ENCODE results near the gene DIPK2A. TPM values are rescaled to one million over a fixed set of nuclear protein-coding genes. Genes with fewer than 3 reads are reported as not detected.

The DIPK2A gene
- total RNA-seq: 10 to 100 TPM; 22.4 to 24.8 TPM

GRCh38 chr3:143971359-143972154 is at the start of gene DIPK2A:
DIPK2A (plus strand) TSS chr3:143971823; CDS start chr3:143972333, 510 bp downstream.
- Mint-ChIP-seq H3K4me1 (peaks cover 27% of the 10 kb centered on the region), H3K4me3 (peak within 1 kb of the TSS; percentile 92), H3K27ac (peak within 1 kb of the TSS; percentile 96), H3K36me3 (ENCODE audit: low read depth) (no peaks in the 10 kb centered on the region), H3K27me3 (peaks cover 10% of the 10 kb centered on the region), H3K9me3 (no peaks in the 10 kb centered on the region)
- ChIA-PET CTCF (interaction anchor here (0.7 to 3.7 kb wide), 11 partner anchors 9 to 156 kb away, joined by 3 to 18 read pairs (median 3); no protein-coding TSS in a partner anchor), POLR2A (interaction anchor here (0.7 to 1.6 kb wide), 4 partner anchors 122 to 1248 kb away, joined by 3 to 4 read pairs (median 3); partner anchors contain the start of gene TRPC1)
- peak; percentile 93 for DNase-seq

GRCh38 chr3:143924522-143925285 is 46.9 kb upstream of the DIPK2A start:
- ChIA-PET POLR2A (no interaction called here), CTCF (no interaction called here)
- no peak for DNase-seq
- Mint-ChIP-seq H3K36me3 (ENCODE audit: low read depth) (no peaks in the 10 kb centered on the region), H3K27ac (no peak overlapping the region), H3K9me3 (peaks cover 2% of the 10 kb centered on the region), H3K27me3 (no peaks in the 10 kb centered on the region), H3K4me1 (peaks cover 11% of the 10 kb centered on the region), H3K4me3 (no peak overlapping the region)

GRCh38 chr3:143928056-143928455 is 43.6 kb upstream of the DIPK2A start:
- no peak for DNase-seq
- Mint-ChIP-seq H3K9me3 (peaks cover 2% of the 10 kb centered on the region), H3K27ac (no peak overlapping the region), H3K4me1 (peaks cover 8% of the 10 kb centered on the region), H3K27me3 (peaks cover 8% of the 10 kb centered on the region), H3K36me3 (ENCODE audit: low read depth) (no peaks in the 10 kb centered on the region), H3K4me3 (no peak overlapping the region)
- POLR2A ChIA-PET: no interaction called here
- CTCF ChIA-PET: no interaction called here

- H3K27me3 Mint-ChIP-seq: peaks cover 13% of the 10 kb centered on the region
- no peak for DNase-seq
- POLR2A ChIA-PET: no interaction called here
- H3K36me3 Mint-ChIP-seq (ENCODE audit: low read depth): no peaks in the 10 kb centered on the region
- CTCF ChIA-PET: no interaction called here
- H3K9me3 Mint-ChIP-seq: peaks cover 2% of the 10 kb centered on the region
- H3K27ac Mint-ChIP-seq: no peak overlapping the region
- no peak overlapping the region for H3K4me3 Mint-ChIP-seq
- peaks cover 8% of the 10 kb centered on the region for H3K4me1 Mint-ChIP-seq
Measured at GRCh38 chr3:143928541-143929255, 42.9 kb upstream of the DIPK2A start.

- DNase-seq: no peak
- Mint-ChIP-seq H3K9me3 (no peaks in the 10 kb centered on the region), H3K4me3 (no peak overlapping the region), H3K4me1 (no peaks in the 10 kb centered on the region), H3K27me3 (peaks cover 24% of the 10 kb centered on the region), H3K27ac (no peak overlapping the region), H3K36me3 (ENCODE audit: low read depth) (no peaks in the 10 kb centered on the region)
- ChIA-PET CTCF (no interaction called here), POLR2A (no interaction called here)
Measured at GRCh38 chr3:143934791-143935190, 36.8 kb upstream of the DIPK2A start.

- no peak for DNase-seq
- Mint-ChIP-seq H3K27me3 (peaks cover 21% of the 10 kb centered on the region), H3K27ac (no peak overlapping the region), H3K9me3 (no peaks in the 10 kb centered on the region), H3K4me3 (no peak overlapping the region), H3K4me1 (no peaks in the 10 kb centered on the region), H3K36me3 (ENCODE audit: low read depth) (no peaks in the 10 kb centered on the region)
- POLR2A ChIA-PET: no interaction called here
- CTCF ChIA-PET: interaction anchor here (0.7 kb wide), 1 partner anchor 36 kb away, joined by 4 read pairs; the partner anchor contains the start of gene DIPK2A
Measured at GRCh38 chr3:143935678-143936077, 35.9 kb upstream of the DIPK2A start.

GRCh38 chr3:143950810-143951209 is 20.8 kb upstream of the DIPK2A start:
- DNase-seq: no peak
- no peaks in the 10 kb centered on the region for H3K9me3 Mint-ChIP-seq
- H3K4me1 Mint-ChIP-seq: no peaks in the 10 kb centered on the region
- peaks cover 18% of the 10 kb centered on the region for H3K27me3 Mint-ChIP-seq
- CTCF ChIA-PET: no interaction called here
- no peak overlapping the region for H3K4me3 Mint-ChIP-seq
- H3K36me3 Mint-ChIP-seq (ENCODE audit: low read depth): no peaks in the 10 kb centered on the region
- POLR2A ChIA-PET: no interaction called here
- no peak overlapping the region for H3K27ac Mint-ChIP-seq

GRCh38 chr3:143951351-143951971 is 20.2 kb upstream of the DIPK2A start:
- Mint-ChIP-seq H3K4me3 (no peak overlapping the region), H3K27ac (no peak overlapping the region), H3K36me3 (ENCODE audit: low read depth) (no peaks in the 10 kb centered on the region), H3K27me3 (peaks cover 18% of the 10 kb centered on the region), H3K4me1 (no peaks in the 10 kb centered on the region), H3K9me3 (no peaks in the 10 kb centered on the region)
- POLR2A ChIA-PET: no interaction called here
- DNase-seq: peak; percentile 46
- CTCF ChIA-PET: no interaction called here

- Mint-ChIP-seq H3K4me1 (no peaks in the 10 kb centered on the region), H3K9me3 (no peaks in the 10 kb centered on the region)
- POLR2A ChIA-PET: no interaction called here
Measured at GRCh38 chr3:143952569-143953072, 19.0 kb upstream of the DIPK2A start.

GRCh38 chr3:143955113-143955512 is 16.5 kb upstream of the DIPK2A start:
- POLR2A ChIA-PET: no interaction called here
- CTCF ChIA-PET: interaction anchor here (0.7 to 1.4 kb wide), 2 partner anchors 16 to 76 kb away, joined by 3 read pairs; partner anchors contain the start of gene DIPK2A
- H3K4me1 Mint-ChIP-seq: no peaks in the 10 kb centered on the region
- no peak overlapping the region for H3K27ac Mint-ChIP-seq
- DNase-seq: no peak
- H3K36me3 Mint-ChIP-seq (ENCODE audit: low read depth): no peaks in the 10 kb centered on the region
- peaks cover 19% of the 10 kb centered on the region for H3K27me3 Mint-ChIP-seq
- H3K4me3 Mint-ChIP-seq: no peak overlapping the region
- peaks cover 5% of the 10 kb centered on the region for H3K9me3 Mint-ChIP-seq

More at GRCh38 chr3:143952569-143953072, 19.0 kb upstream of the DIPK2A start:
- Mint-ChIP-seq H3K27ac (no peak overlapping the region), H3K4me3 (no peak overlapping the region), H3K27me3 (peaks cover 15% of the 10 kb centered on the region), H3K36me3 (ENCODE audit: low read depth) (no peaks in the 10 kb centered on the region)
- CTCF ChIA-PET: no interaction called here
- DNase-seq: no peak

- POLR2A ChIA-PET: no interaction called here
- Mint-ChIP-seq H3K36me3 (ENCODE audit: low read depth) (no peaks in the 10 kb centered on the region), H3K9me3 (peaks cover 5% of the 10 kb centered on the region), H3K4me3 (no peak overlapping the region), H3K4me1 (no peaks in the 10 kb centered on the region), H3K27ac (no peak overlapping the region), H3K27me3 (peaks cover 21% of the 10 kb centered on the region)
- CTCF ChIA-PET: interaction anchor here (0.6 to 1.5 kb wide), 2 partner anchors 15 to 299 kb away, joined by 3 to 4 read pairs; partner anchors contain the start of gene DIPK2A
- DNase-seq: no peak
Measured at GRCh38 chr3:143956838-143957237, 14.8 kb upstream of the DIPK2A start.

GRCh38 chr3:143957453-143957852 is 14.2 kb upstream of the DIPK2A start:
- no peak for DNase-seq
- H3K27me3 Mint-ChIP-seq: peaks cover 25% of the 10 kb centered on the region
- ChIA-PET POLR2A (no interaction called here), CTCF (interaction anchor here (0.6 to 1.5 kb wide), 2 partner anchors 14 to 298 kb away, joined by 3 to 4 read pairs; partner anchors contain the start of gene DIPK2A)
- H3K9me3 Mint-ChIP-seq: peaks cover 5% of the 10 kb centered on the region
- no peaks in the 10 kb centered on the region for H3K4me1 Mint-ChIP-seq
- no peak overlapping the region for H3K27ac Mint-ChIP-seq
- H3K4me3 Mint-ChIP-seq: no peak overlapping the region
- no peaks in the 10 kb centered on the region for H3K36me3 Mint-ChIP-seq (ENCODE audit: low read depth)
